Skeletal muscle satellite cell (primary cell): Measurements from ENCODE around the gene BPGM.
"Not testable (repeated sequence)": the region's sequence is repeated elsewhere in the genome, so short reads cannot be mapped to it uniquely, and the experiment has no call there.

Experiments
- H3K27me3 ChIP-seq: 2 replicates; pipeline ENCODE4 v1.7.0; 2013; ENCODE audit warnings: low read length; ENCODE audit not compliant: control insufficient read depth, insufficient read depth
- H3K36me3 ChIP-seq: 2 replicates; pipeline ENCODE4 v1.7.0; 2013; ENCODE audit warnings: mild to moderate bottlenecking, control low read depth, low read length; ENCODE audit not compliant: insufficient read depth
- H3K4me1 ChIP-seq: 2 replicates; pipeline ENCODE4 v1.7.0; 2013; ENCODE audit warnings: low read length; ENCODE audit not compliant: control insufficient read depth, insufficient read depth
- H3K4me2 ChIP-seq: 2 replicates; pipeline ENCODE4 v1.7.0; 2013; ENCODE audit warnings: mild to moderate bottlenecking, low read length
- H3K4me3 ChIP-seq: 2 replicates; pipeline ENCODE4 v1.7.0; 2013; ENCODE audit warnings: low read length
- H3K9ac ChIP-seq: 2 replicates; pipeline ENCODE4 v1.7.0; 2013; ENCODE audit warnings: mild to moderate bottlenecking, low read depth, low read length, moderate library complexity
- H3K9me3 ChIP-seq: replicated peaks from 2 replicates; pipeline ENCODE4 v1.7.0; 2013; ENCODE audit warnings: mild to moderate bottlenecking, control low read depth, low read length

BPGM gene

GRCh38 chr7:134669845-134670373 lies 23.3 kb downstream of the BPGM start:
- peaks cover 29% of the 10 kb centered on the region for H3K4me1 ChIP-seq
- peaks cover 17% of the 10 kb centered on the region for H3K36me3 ChIP-seq
- no peak overlapping the region for H3K4me3 ChIP-seq
- peak overlapping the region; percentile 27 for H3K4me2 ChIP-seq
- H3K9me3 ChIP-seq = peaks cover 5% of the 10 kb centered on the region
- H3K9ac ChIP-seq = peak overlapping the region; percentile 10
- H3K27me3 ChIP-seq = no peaks in the 10 kb centered on the region

- Histone ChIP-seq H3K4me3 (no peak overlapping the region), H3K9me3 (peaks cover 5% of the 10 kb centered on the region), H3K27me3 (no peaks in the 10 kb centered on the region), H3K4me2 (no peak overlapping the region), H3K9ac (no peak overlapping the region), H3K4me1 (peaks cover 29% of the 10 kb centered on the region), H3K36me3 (peaks cover 12% of the 10 kb centered on the region)
These were observed 25.0 kb downstream of the BPGM start for GRCh38 chr7:134671609-134672008.

- no peaks in the 10 kb centered on the region for H3K27me3 ChIP-seq
- H3K4me3 ChIP-seq = no peak overlapping the region
- H3K36me3 ChIP-seq = peaks cover 9% of the 10 kb centered on the region
- H3K9me3 ChIP-seq = peaks cover 5% of the 10 kb centered on the region
- no peak overlapping the region for H3K4me2 ChIP-seq
- H3K9ac ChIP-seq = no peak overlapping the region
- peaks cover 20% of the 10 kb centered on the region for H3K4me1 ChIP-seq
These were observed 27.8 kb downstream of the BPGM start for GRCh38 chr7:134674424-134674823.

GRCh38 chr7:134676743-134677142 lies 30.1 kb downstream of the BPGM start:
- no peak overlapping the region for H3K4me2 ChIP-seq
- peaks cover 21% of the 10 kb centered on the region for H3K36me3 ChIP-seq
- no peak overlapping the region for H3K9ac ChIP-seq
- peaks cover 9% of the 10 kb centered on the region for H3K4me1 ChIP-seq
- H3K27me3 ChIP-seq = no peaks in the 10 kb centered on the region
- no peak overlapping the region for H3K4me3 ChIP-seq
- peaks cover 5% of the 10 kb centered on the region for H3K9me3 ChIP-seq

- Histone ChIP-seq H3K36me3 (peaks cover 21% of the 10 kb centered on the region), H3K4me2 (no peak overlapping the region), H3K27me3 (no peaks in the 10 kb centered on the region), H3K9ac (no peak overlapping the region), H3K9me3 (peaks cover 5% of the 10 kb centered on the region), H3K4me3 (no peak overlapping the region), H3K4me1 (peaks cover 9% of the 10 kb centered on the region)
These were observed 31.5 kb downstream of the BPGM start for GRCh38 chr7:134678115-134678514.

GRCh38 chr7:134679006-134679405 lies 32.4 kb downstream of the BPGM start:
- peaks cover 21% of the 10 kb centered on the region for H3K36me3 ChIP-seq
- H3K27me3 ChIP-seq = no peaks in the 10 kb centered on the region
- no peak overlapping the region for H3K4me3 ChIP-seq
- no peak overlapping the region for H3K4me2 ChIP-seq
- H3K9ac ChIP-seq = no peak overlapping the region
- H3K9me3 ChIP-seq = peaks cover 5% of the 10 kb centered on the region
- peaks cover 9% of the 10 kb centered on the region for H3K4me1 ChIP-seq

GRCh38 chr7:134684165-134684564 lies 37.5 kb downstream of the BPGM start:
- H3K4me1 ChIP-seq = no peaks in the 10 kb centered on the region
- H3K9me3 ChIP-seq = no peaks in the 10 kb centered on the region
- H3K27me3 ChIP-seq = no peaks in the 10 kb centered on the region
- H3K36me3 ChIP-seq = peaks cover 13% of the 10 kb centered on the region
- no peak overlapping the region for H3K4me3 ChIP-seq
- H3K9ac ChIP-seq = no peak overlapping the region
- H3K4me2 ChIP-seq = no peak overlapping the region

- no peaks in the 10 kb centered on the region for H3K27me3 ChIP-seq
- no peaks in the 10 kb centered on the region for H3K9me3 ChIP-seq
- H3K4me2 ChIP-seq = no peak overlapping the region
- H3K9ac ChIP-seq = no peak overlapping the region
- no peak overlapping the region for H3K4me3 ChIP-seq
- peaks cover under 1% of the 10 kb centered on the region for H3K4me1 ChIP-seq
- H3K36me3 ChIP-seq = peaks cover 4% of the 10 kb centered on the region
These were observed 38.6 kb downstream of the BPGM start for GRCh38 chr7:134685250-134685649.

DNA sequence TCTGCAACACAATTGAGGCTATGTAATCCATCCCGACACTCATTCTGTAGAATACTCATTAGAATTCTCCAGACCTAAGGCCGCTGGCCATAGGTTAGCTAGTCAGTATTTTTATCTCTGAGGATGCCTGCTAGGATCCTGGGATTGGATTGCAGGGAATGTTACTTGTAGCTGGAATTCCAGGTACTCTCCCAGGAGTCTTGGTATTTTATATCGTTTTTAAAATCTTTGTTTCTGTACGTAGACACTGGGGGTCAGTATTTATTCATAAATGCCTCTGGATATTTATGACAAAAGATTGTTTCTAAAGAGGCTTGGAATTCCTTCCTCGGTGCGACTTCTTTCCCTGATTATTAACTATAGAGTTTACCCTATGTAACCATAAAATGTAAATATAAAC lies 40.1 kb downstream of the BPGM start:
- Histone ChIP-seq H3K9ac (no peak overlapping the region), H3K9me3 (no peaks in the 10 kb centered on the region), H3K4me1 (peaks cover 12% of the 10 kb centered on the region), H3K4me3 (no peak overlapping the region), H3K4me2 (no peak overlapping the region), H3K27me3 (no peaks in the 10 kb centered on the region), H3K36me3 (no peaks in the 10 kb centered on the region)

DNA sequence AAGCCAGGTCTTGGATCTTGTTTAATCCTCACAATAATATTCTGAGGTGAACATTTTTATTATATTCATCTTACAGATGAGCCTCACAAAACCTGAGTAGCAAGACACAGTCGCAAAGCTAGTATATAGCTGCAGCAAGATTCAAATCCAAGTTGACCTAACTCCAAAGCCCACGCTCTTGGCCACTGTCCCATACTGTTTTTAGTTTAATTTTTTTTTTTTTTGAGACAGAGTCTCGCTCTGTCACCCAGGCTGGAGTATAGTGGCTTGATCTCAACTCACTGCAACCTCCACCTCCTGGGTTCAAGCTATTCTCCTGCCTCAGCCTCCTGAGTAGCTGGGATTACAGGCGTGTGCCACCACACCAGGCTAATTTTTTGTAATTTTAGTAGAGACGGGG lies 42.9 kb downstream of the BPGM start:
- Histone ChIP-seq H3K4me1 (peaks cover 27% of the 10 kb centered on the region), H3K4me2 (peak overlapping the region; percentile 62), H3K9ac (peak overlapping the region; percentile 45)
- not testable (repeated sequence) for H3K36me3 ChIP-seq, H3K27me3 ChIP-seq, H3K9me3 ChIP-seq, H3K4me3 ChIP-seq

DNA sequence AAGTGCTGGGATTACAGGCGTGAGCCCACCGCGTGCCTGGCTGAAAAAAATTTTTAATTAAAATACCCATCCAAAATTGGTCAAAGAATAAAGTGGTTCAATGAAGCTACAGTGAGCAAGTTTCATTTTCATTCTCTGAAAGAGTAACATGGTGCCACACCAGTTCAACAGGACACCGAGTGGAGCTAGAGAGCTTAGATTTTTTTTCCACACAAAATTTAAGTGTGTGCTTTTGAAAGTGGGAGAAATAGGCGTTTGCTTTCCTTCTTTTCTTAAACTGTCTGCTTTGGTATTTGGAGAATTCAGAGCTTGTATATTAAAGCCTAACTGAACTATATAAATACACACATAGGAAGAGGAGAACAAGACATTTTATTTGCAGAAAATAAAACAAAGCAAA lies 43.4 kb downstream of the BPGM start:
- no peaks in the 10 kb centered on the region for H3K9me3 ChIP-seq
- H3K4me2 ChIP-seq = peak overlapping the region; percentile 62
- peaks cover 28% of the 10 kb centered on the region for H3K4me1 ChIP-seq
- H3K9ac ChIP-seq = peak overlapping the region; percentile 45
- H3K36me3 ChIP-seq = no peaks in the 10 kb centered on the region
- H3K4me3 ChIP-seq = no peak overlapping the region
- no peaks in the 10 kb centered on the region for H3K27me3 ChIP-seq

DNA sequence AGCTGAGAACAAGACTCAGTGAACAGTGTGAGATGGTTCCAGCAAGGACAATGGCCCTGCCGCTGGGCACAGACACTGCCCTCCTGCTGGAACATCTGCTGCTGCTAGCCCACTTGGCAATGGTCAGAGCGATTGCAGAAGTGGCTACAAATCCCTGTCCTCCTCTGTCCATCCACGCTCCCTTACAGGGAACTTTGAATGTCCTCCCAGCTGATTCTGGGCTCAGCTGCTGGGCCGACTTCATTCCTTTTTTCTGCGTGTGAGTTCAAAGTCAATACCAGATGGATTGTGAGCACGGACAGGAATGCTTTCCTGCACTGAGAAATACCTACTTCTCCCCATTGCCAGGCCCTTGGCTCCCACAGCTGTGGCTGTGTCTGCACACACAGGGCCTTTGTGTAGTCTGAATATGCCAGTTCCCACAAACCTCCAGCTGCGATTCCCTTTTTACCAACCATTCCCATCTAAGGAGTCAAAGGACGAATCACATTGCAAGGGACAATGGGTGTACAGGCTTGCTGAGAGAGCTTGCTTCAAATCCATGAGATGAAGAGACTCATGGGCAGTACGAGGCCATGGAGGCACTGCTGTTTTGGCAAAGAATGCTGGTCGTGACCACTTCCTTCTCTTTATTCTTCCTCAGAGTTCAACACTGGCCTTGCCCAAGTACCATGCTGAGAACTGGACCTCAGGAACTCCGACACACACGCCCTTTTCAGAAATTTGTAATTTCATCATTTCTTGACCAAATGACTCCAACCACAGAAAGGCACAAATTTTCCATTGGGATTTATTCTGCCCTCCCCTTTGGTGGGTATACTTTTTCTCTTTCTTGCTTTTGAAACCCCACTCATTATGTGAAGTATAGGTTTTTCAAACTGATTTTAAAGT lies 44.2 kb downstream of the BPGM start:
- Histone ChIP-seq H3K4me1 (peaks cover 33% of the 10 kb centered on the region), H3K4me3 (no peak overlapping the region), H3K9me3 (no peaks in the 10 kb centered on the region), H3K27me3 (no peaks in the 10 kb centered on the region), H3K36me3 (no peaks in the 10 kb centered on the region), H3K9ac (peak overlapping the region; percentile 45), H3K4me2 (no peak overlapping the region)
